Esophagus muscularis mucosa (tissue), 2 donors: ENCODE data around the gene ZMAT3.

Experiments used
- POLR2A ChIP-seq: fragments of 450-650 bp; IDR thresholded peaks from one replicate; pipeline ENCODE4 v1.6.1; 2017; ENCODE audit warnings: antibody characterized with exemption, moderate library complexity, mild to moderate bottlenecking, low read depth
- POLR2AphosphoS5 ChIP-seq, 2 donors: sonication (generic); formaldehyde crosslinking; IDR thresholded peaks; one replicate each; pipeline ENCODE4 v1.6.1; 2017; ENCODE audit warnings: antibody characterized with exemption in 2 of 2

DNA sequence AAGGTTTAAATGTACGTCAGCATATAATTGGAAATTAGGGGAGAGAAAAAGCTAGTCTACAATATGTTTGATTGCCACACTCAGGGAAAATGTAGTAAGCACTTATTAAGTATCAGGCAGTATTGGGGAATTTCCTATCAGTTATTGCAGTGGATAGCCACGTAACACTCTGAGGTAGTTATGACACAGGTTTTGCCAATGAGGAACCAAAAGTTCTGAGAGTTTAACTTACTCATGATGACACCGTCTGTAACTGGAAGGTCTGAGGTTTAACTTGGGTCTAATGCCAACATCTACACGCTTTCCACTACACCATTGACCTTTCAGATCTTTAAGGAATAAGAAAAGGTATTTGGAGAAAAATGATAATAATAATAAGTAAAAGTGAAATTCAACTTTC lies 89.5 kb downstream of the ZMAT3 start:
- TF ChIP-seq POLR2A = no peak
- TF ChIP-seq POLR2AphosphoS5 (IDR thresholded peaks at IDR 0.05) = no peak
